Endothelial cell of umbilical vein (primary cell): ENCODE results near the gene D2HGDH. TPM values are rescaled to one million over a fixed set of nuclear protein-coding genes. Genes with fewer than 3 reads are reported as not detected.

Experiments used
- BruUV-seq: library from RNA; stranded (reverse); fragments of 400-500 nt; replicated peaks from 2 replicates; lab custom pipeline; 2021; lab: Mats Ljungman, UMichigan
- CTCF ChIA-PET: fragments of 300-600, 350-600 bp; sonication (Branson Sonifier 250); formaldehyde crosslinking; loops from one replicate; lab custom pipeline; 2021; ENCODE audit warnings: antibody characterized with exemption, inconsistent platforms; lab: Charles Lee
- POLR2A ChIA-PET: fragments of 300-600, 350-600 bp; sonication (Branson Sonifier 250); formaldehyde crosslinking; loops from one replicate; lab custom pipeline; 2021; ENCODE audit warnings: antibody characterized with exemption, inconsistent platforms; lab: Charles Lee
- DNase-seq: peaks from one replicate; pipeline ENCODE4 v3.0.0-alpha.2; 2011; ENCODE audit warnings: low read depth, low spot score
- FAIRE-seq: peaks from 2 replicates; lab custom pipeline; 2011; peaks lifted over from hg19 to GRCh38; lab: Jason Lieb, UNC
- H2AFZ ChIP-seq: 2 replicates; pipeline ENCODE4 v1.6.0; 2012; ENCODE audit warnings: low read depth, low read length, control low read depth, inconsistent platforms
- H3K27ac ChIP-seq: 2 replicates; pipeline ENCODE4 v1.5.1; 2011; ENCODE audit warnings: low read depth, mild to moderate bottlenecking, control low read depth, low read length, moderate library complexity; ENCODE audit not compliant: insufficient read depth
- H3K27me3 ChIP-seq, 2 experiments: 2 replicates each; pipeline versions ENCODE4 v1.6.0 to v1.6.1; 2011; ENCODE audit warnings: low read length in 2 of 2, mixed read lengths in 1 of 2; ENCODE audit not compliant: control insufficient read depth in 2 of 2, insufficient read depth in 2 of 2
- H3K36me3 ChIP-seq, 2 experiments: 2 replicates in 1 of 2; 3 replicates in 1 of 2; pipeline ENCODE4 v1.5.1; 2011; ENCODE audit warnings: low read length in 2 of 2, mild to moderate bottlenecking in 1 of 2, moderate library complexity in 1 of 2; ENCODE audit not compliant: control insufficient read depth in 2 of 2, insufficient read depth in 2 of 2; ENCODE audit errors: extremely low read depth in 1 of 2
- H3K4me1 ChIP-seq: 3 replicates; pipeline ENCODE4 v1.5.1; 2011; ENCODE audit warnings: mild to moderate bottlenecking, low read length; ENCODE audit not compliant: control insufficient read depth, insufficient read depth; ENCODE audit errors: extremely low read depth
- H3K4me2 ChIP-seq: 2 replicates; pipeline ENCODE4 v1.6.1; 2011; ENCODE audit warnings: low read length, control low read depth, mixed read lengths; ENCODE audit not compliant: insufficient read depth
- H3K4me3 ChIP-seq, 3 experiments: fragments of 200-600 bp in 1 of 3; sonication (generic), shearing (Covaris generic) in 1 of 3; replicated peaks in 1 of 3; 2 replicates each; pipeline ENCODE4 v1.5.1; 2011 to 2016; ENCODE audit warnings: control low read depth in 3 of 3, low read length in 3 of 3, mild to moderate bottlenecking in 2 of 3, inconsistent platforms in 1 of 3, low read depth in 1 of 3, moderate library complexity in 1 of 3; ENCODE audit not compliant: insufficient read depth in 1 of 3
- H3K79me2 ChIP-seq: 2 replicates; pipeline ENCODE4 v1.6.0; 2012; ENCODE audit warnings: low read length, inconsistent platforms; ENCODE audit not compliant: control insufficient read depth, insufficient read depth
- H3K9ac ChIP-seq: replicated peaks from 2 replicates; pipeline ENCODE3; 2011; ENCODE audit warnings: low read length, control low read depth; ENCODE audit not compliant: insufficient read depth; ENCODE audit errors: extremely low read depth
- H3K9me1 ChIP-seq: replicated peaks from 3 replicates; pipeline ENCODE4 v1.6.0; 2011; ENCODE audit warnings: mild to moderate bottlenecking, low read length; ENCODE audit not compliant: control insufficient read depth, insufficient read depth; ENCODE audit errors: extremely low read depth
- H3K9me3 ChIP-seq: replicated peaks from 2 replicates; pipeline ENCODE4 v1.5.1; 2012; ENCODE audit warnings: low read length, inconsistent platforms; ENCODE audit not compliant: control insufficient read depth, insufficient read depth
- H4K20me1 ChIP-seq: replicated peaks from 2 replicates; pipeline ENCODE3; 2011; ENCODE audit warnings: mild to moderate bottlenecking, low read length; ENCODE audit not compliant: control insufficient read depth, insufficient read depth; ENCODE audit errors: extremely low read depth
- EZH2 ChIP-seq: IDR thresholded peaks from 2 replicates; pipeline ENCODE4 v1.6.1; 2012; ENCODE audit warnings: borderline replicate concordance, low read depth, mild to moderate bottlenecking, moderate library complexity, low read length, inconsistent platforms; ENCODE audit not compliant: severe bottlenecking
- FOS ChIP-seq: IDR thresholded peaks from 2 replicates; pipeline ENCODE4 v1.6.1; 2011; ENCODE audit warnings: mild to moderate bottlenecking, low read length, moderate library complexity, borderline replicate concordance; ENCODE audit not compliant: insufficient read depth
- GATA2 ChIP-seq: IDR thresholded peaks from 2 replicates; pipeline ENCODE4 v1.7.0; 2011; ENCODE audit warnings: low read depth, mild to moderate bottlenecking, moderate library complexity, mixed read lengths, low read length; ENCODE audit not compliant: insufficient read length, insufficient read depth
- JUN ChIP-seq: IDR thresholded peaks from 2 replicates; pipeline ENCODE4 v1.6.1; 2011; ENCODE audit warnings: borderline replicate concordance, low read depth; ENCODE audit not compliant: insufficient read length, insufficient read depth
- POLR2A ChIP-seq: IDR thresholded peaks from 2 replicates; pipeline ENCODE4 v1.6.1; 2012; ENCODE audit warnings: low read depth, mild to moderate bottlenecking, control low read depth, low read length
- POLR2AphosphoS5 ChIP-seq: IDR thresholded peaks from 2 replicates; pipeline ENCODE4 v1.6.1; 2012; ENCODE audit warnings: low read depth, mild to moderate bottlenecking, control low read depth, low read length, moderate library complexity; ENCODE audit not compliant: insufficient read depth
- dilution Hi-C: fragments of 300-500 bp; cut with MboI; formaldehyde crosslinking; loops from one replicate; pipeline ENCODE4 v1.15.0; 2019; ENCODE audit warnings: low sequenced_read_pairs; ENCODE audit not compliant: extremely low pct_ligation_motif_present
- intact Hi-C: fragments of 100-400 bp; cut with micrococcal nuclease; formaldehyde crosslinking; loops from one replicate; pipeline ENCODE4 v1.10.0; 2022
- polyA plus RNA-seq, 4 experiments: library from polyadenylated mRNA; depleted of rRNA in 3 of 4; stranded (reverse) in 3 of 4; unstranded in 1 of 4; fragments of >200 nt; gene quantifications; 2 replicates each; pipeline versions ENCODE4 v1.2.1 to v1.2.3, GENCODE V29; 2011 to 2012; ENCODE audit warnings: missing spikeins in 1 of 4
- total RNA-seq: library from RNA; stranded (reverse); gene quantifications from 2 replicates; pipeline ENCODE4 v1.2.3, GENCODE V29; 2021
- TF ChIP-seq, protein P1 (sequence below), 2 donors: IDR thresholded peaks; 1 replicate in 1 of 2; 2 replicates in 1 of 2; pipeline ENCODE4 v1.5.1; 2011; ENCODE audit warnings: low read length in 2 of 2, mild to moderate bottlenecking in 2 of 2, moderate library complexity in 2 of 2, control low read depth in 1 of 2, inconsistent platforms in 1 of 2, low read depth in 1 of 2; ENCODE audit not compliant: insufficient read depth in 1 of 2; ENCODE audit errors: extremely low read depth in 1 of 2
- TF ChIP-seq, protein P2 (sequence below): IDR thresholded peaks from 2 replicates; pipeline ENCODE4 v1.6.1; 2011; ENCODE audit not compliant: insufficient read depth, insufficient read length

Gene D2HGDH
- total and polyA plus RNA-seq, 2 donors (not counting 3 experiments of a cell fraction or from before 2014, with no cell fraction given) = 22.3 TPM

DNA sequence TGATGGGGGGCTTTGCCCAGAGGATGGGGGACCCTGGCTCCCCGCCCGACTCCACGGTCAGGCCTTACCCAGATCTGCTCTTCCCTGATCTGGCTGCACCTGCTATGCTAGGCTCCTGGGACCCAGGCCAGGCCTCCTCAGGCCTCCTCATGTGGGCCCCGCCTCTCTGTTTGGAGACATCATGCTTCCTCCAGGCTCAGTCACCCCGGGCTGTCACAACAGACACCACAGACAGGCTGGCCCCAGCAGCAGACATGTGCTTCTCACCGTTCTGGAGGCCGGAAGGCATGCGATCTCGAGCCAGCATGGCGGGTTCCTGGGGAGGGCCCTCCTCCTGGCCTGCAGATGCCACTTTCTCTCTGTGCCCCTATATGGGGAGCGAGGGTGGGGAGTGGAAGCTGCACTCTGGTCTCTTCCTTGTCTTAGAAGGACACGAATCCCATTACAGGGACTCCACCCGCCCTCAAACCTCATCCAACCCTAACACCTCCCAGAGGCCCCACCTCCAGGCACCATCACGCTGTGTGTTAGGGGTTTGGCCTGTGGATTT lies 63.7 kb downstream of the D2HGDH start:
- H3K79me2 ChIP-seq = no peaks in the 10 kb centered on the region
- no peak overlapping the region for H3K4me3 ChIP-seq
- ChIA-PET POLR2A (no interaction called here), CTCF (no interaction called here)
- intact Hi-C loops (no loop called here), dilution Hi-C loops (no loop called here)
- no peak for DNase-seq
- peaks cover 2 to 5% of the 10 kb centered on the region in 2 experiments for H3K27me3 ChIP-seq
- BruUV-seq = no TSS peak
- no peak overlapping the region for H3K27ac ChIP-seq
- TF ChIP-seq, protein P1, sequence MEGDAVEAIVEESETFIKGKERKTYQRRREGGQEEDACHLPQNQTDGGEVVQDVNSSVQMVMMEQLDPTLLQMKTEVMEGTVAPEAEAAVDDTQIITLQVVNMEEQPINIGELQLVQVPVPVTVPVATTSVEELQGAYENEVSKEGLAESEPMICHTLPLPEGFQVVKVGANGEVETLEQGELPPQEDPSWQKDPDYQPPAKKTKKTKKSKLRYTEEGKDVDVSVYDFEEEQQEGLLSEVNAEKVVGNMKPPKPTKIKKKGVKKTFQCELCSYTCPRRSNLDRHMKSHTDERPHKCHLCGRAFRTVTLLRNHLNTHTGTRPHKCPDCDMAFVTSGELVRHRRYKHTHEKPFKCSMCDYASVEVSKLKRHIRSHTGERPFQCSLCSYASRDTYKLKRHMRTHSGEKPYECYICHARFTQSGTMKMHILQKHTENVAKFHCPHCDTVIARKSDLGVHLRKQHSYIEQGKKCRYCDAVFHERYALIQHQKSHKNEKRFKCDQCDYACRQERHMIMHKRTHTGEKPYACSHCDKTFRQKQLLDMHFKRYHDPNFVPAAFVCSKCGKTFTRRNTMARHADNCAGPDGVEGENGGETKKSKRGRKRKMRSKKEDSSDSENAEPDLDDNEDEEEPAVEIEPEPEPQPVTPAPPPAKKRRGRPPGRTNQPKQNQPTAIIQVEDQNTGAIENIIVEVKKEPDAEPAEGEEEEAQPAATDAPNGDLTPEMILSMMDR (IDR thresholded peaks at IDR 0.05; ENCODE audit: extremely low read depth in 1 of 2, insufficient read depth in 1 of 2, low read depth in 1 of 2, low read length in 2 of 2) = no peak
- TF ChIP-seq, protein P2, sequence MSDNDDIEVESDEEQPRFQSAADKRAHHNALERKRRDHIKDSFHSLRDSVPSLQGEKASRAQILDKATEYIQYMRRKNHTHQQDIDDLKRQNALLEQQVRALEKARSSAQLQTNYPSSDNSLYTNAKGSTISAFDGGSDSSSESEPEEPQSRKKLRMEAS = no peak
- TF ChIP-seq GATA2 = no peak
- TF ChIP-seq POLR2A = no peak
- TF ChIP-seq JUN = no peak
- TF ChIP-seq POLR2AphosphoS5 = no peak
- TF ChIP-seq FOS = no peak
- TF ChIP-seq EZH2 = no peak
- no peaks in the 10 kb centered on the region for H3K9me1 ChIP-seq
- H3K36me3 ChIP-seq = no peaks in the 10 kb centered on the region
- no peak for FAIRE-seq
- H3K4me2 ChIP-seq = no peak overlapping the region
- no peaks in the 10 kb centered on the region for H3K4me1 ChIP-seq
- H4K20me1 ChIP-seq = no peaks in the 10 kb centered on the region
- H3K9me3 ChIP-seq = no peaks in the 10 kb centered on the region
- no peak overlapping the region for H3K9ac ChIP-seq
- H2AFZ ChIP-seq = no peak overlapping the region
